Fibroblast of villous mesenchyme (primary cell): Measurements from ENCODE around the gene RSL1D1. TPM values are rescaled to one million over a fixed set of nuclear protein-coding genes. Genes with fewer than 3 reads are reported as not detected.

Experiments
- DNase-seq: peaks from one replicate; pipeline ENCODE4 v3.0.0-alpha.2; 2010; ENCODE audit warnings: low read depth
- H3K4me3 ChIP-seq: 2 replicates; pipeline ENCODE4 v1.5.1; 2011; ENCODE audit warnings: low read depth, mild to moderate bottlenecking, low read length
- total RNA-seq: library from RNA; depleted of rRNA; stranded (reverse); fragments of >200 nt; gene quantifications from 2 replicates; pipeline ENCODE4 v1.2.3, GENCODE V29; 2012
- TF ChIP-seq, protein P1 (sequence below): IDR thresholded peaks from 2 replicates; pipeline ENCODE4 v1.5.1; 2012; ENCODE audit warnings: low read depth, mild to moderate bottlenecking, low read length; ENCODE audit not compliant: insufficient read depth

The RSL1D1 gene
- total RNA-seq, 1 donor = 117 TPM

DNA sequence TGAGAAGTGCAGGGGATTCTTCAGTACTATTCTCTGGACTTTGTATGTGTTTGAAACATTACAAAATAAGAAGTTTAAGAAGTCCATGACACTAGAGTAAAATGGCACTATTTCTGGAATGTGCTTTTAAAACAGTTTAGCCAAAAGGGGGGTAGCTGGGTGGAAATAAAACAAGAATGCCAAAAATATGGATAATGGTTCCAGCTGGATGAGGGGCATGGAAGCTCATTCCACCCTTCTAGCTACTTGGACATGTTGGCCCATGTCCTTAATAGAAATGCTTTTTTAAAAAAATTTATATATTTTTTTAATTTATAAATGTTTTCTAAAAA, 67.3 kb downstream of the RSL1D1 start:
- TF ChIP-seq, protein P1, sequence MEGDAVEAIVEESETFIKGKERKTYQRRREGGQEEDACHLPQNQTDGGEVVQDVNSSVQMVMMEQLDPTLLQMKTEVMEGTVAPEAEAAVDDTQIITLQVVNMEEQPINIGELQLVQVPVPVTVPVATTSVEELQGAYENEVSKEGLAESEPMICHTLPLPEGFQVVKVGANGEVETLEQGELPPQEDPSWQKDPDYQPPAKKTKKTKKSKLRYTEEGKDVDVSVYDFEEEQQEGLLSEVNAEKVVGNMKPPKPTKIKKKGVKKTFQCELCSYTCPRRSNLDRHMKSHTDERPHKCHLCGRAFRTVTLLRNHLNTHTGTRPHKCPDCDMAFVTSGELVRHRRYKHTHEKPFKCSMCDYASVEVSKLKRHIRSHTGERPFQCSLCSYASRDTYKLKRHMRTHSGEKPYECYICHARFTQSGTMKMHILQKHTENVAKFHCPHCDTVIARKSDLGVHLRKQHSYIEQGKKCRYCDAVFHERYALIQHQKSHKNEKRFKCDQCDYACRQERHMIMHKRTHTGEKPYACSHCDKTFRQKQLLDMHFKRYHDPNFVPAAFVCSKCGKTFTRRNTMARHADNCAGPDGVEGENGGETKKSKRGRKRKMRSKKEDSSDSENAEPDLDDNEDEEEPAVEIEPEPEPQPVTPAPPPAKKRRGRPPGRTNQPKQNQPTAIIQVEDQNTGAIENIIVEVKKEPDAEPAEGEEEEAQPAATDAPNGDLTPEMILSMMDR = no peak
- DNase-seq = no peak
- no peak overlapping the region for H3K4me3 ChIP-seq

Other genes with a start within 250 kb of the RSL1D1 start
- 10.0 and 13.0 TPM in 2 replicates for gene SNN, start 183.1 kb downstream of the RSL1D1 start, total RNA-seq
- 27.1 and 30.2 TPM in 2 replicates for gene TXNDC11, start 108.7 kb downstream of the RSL1D1 start, total RNA-seq
- 39.0 and 59.2 TPM in 2 replicates for gene ZC3H7A, start 54.3 kb downstream of the RSL1D1 start, total RNA-seq
- 104 and 170 TPM in 2 replicates for gene GSPT1, start 64.4 kb upstream of the RSL1D1 start, total RNA-seq
- 2.2 and 2.3 TPM in 2 replicates for gene NPIPB2, start 90.5 kb upstream of the RSL1D1 start, total RNA-seq
- not detected in 2 replicates for gene TNFRSF17, start 113.7 kb upstream of the RSL1D1 start, total RNA-seq
- 21.6 and 24.2 TPM in 2 replicates for gene SNX29, start 125.2 kb upstream of the RSL1D1 start, total RNA-seq